GM12878 (cell line): Measurements from ENCODE around the gene IFIT3. TPM values are rescaled to one million over a fixed set of nuclear protein-coding genes. Genes with fewer than 3 reads are reported as not detected.
A peak's percentile ranks its signal among the peaks of the same experiment; 100 is the strongest.

Experiments used
- ATAC-seq: fragments of 200-7000 bp; cut with Tn5 transposase; 3 replicates; pipeline ENCODE4 v1.9.1; 2020; ENCODE audit warnings: mild to moderate bottlenecking, moderate library complexity
- BruUV-seq: library from RNA; stranded (reverse); fragments of 400-500 nt; replicated peaks from 2 replicates; lab custom pipeline; 2021; lab: Mats Ljungman, UMichigan
- CTCF ChIA-PET: fragments of 300-600 bp; sonication (Branson Sonifier 250); formaldehyde crosslinking; extraction: SDS; loops from one replicate; lab custom pipeline; 2021; ENCODE audit warnings: inconsistent platforms; lab: Yijun Ruan, JAX
- POLR2A ChIA-PET: fragments of 350-600 bp; formaldehyde crosslinking; extraction: SDS; loops from one replicate; lab custom pipeline; 2021; ENCODE audit warnings: inconsistent platforms; lab: Charles Lee
- RAD21 ChIA-PET: fragments of 300-600 bp; sonication (Branson Sonifier 250); formaldehyde crosslinking; loops from one replicate; lab custom pipeline; 2023; ENCODE audit warnings: antibody characterized with exemption; ENCODE audit not compliant: unreplicated experiment; lab: Charles Lee
- SMC1A ChIA-PET: fragments of 300-600 bp; sonication (Branson Sonifier 250); formaldehyde crosslinking; loops from one replicate; lab custom pipeline; 2023; ENCODE audit not compliant: unreplicated experiment, uncharacterized antibody; lab: Charles Lee
- DNase-seq: peaks from one replicate; pipeline ENCODE4 v3.0.0-alpha.2; 2011; ENCODE audit warnings: low read depth, low spot score
- FAIRE-seq: peaks from 3 replicates; lab custom pipeline; 2011; peaks lifted over from hg19 to GRCh38; lab: Jason Lieb, UNC
- H2AFZ ChIP-seq: 2 replicates; pipeline ENCODE4 v1.6.0; 2011; ENCODE audit warnings: low read depth, low read length, control low read depth; ENCODE audit not compliant: control insufficient read depth
- H3K27ac ChIP-seq: 2 replicates; pipeline ENCODE4 v1.5.1; 2011; ENCODE audit warnings: control low read depth; ENCODE audit not compliant: control insufficient read depth, insufficient read depth
- H3K27me3 ChIP-seq, 2 experiments: replicated peaks in 1 of 2; 2 replicates each; pipeline versions ENCODE4 v1.6.0 to v1.6.1; 2011; ENCODE audit warnings: low read length in 1 of 2; ENCODE audit not compliant: control insufficient read depth in 2 of 2, insufficient read depth in 2 of 2
- H3K36me3 ChIP-seq, 2 experiments: 2 replicates each; pipeline ENCODE4 v1.5.1; 2011; ENCODE audit warnings: low read length in 1 of 2; ENCODE audit not compliant: control insufficient read depth in 2 of 2, insufficient read depth in 2 of 2
- H3K4me1 ChIP-seq: 2 replicates; pipeline ENCODE4 v1.6.1; 2011; ENCODE audit warnings: mild to moderate bottlenecking, low read length, moderate library complexity, mixed read lengths; ENCODE audit not compliant: control insufficient read depth, insufficient read depth
- H3K4me2 ChIP-seq: 2 replicates; pipeline ENCODE4 v1.6.0; 2011; ENCODE audit warnings: control low read depth; ENCODE audit not compliant: control insufficient read depth, insufficient read depth
- H3K4me3 ChIP-seq: fragments of 200-600 bp; sonication (generic); 2 replicates; pipeline ENCODE4 v1.5.1; 2016
- H3K79me2 ChIP-seq: 2 replicates; pipeline ENCODE4 v1.6.0; 2011; ENCODE audit warnings: low read length; ENCODE audit not compliant: control insufficient read depth, insufficient read depth
- H3K9ac ChIP-seq: 2 replicates; pipeline ENCODE4 v1.8.0; 2011; ENCODE audit warnings: low read length, control low read depth, mixed read lengths; ENCODE audit not compliant: control insufficient read depth, insufficient read depth
- H3K9me3 ChIP-seq: replicated peaks from 3 replicates; pipeline ENCODE4 v1.5.1; 2011; ENCODE audit warnings: mild to moderate bottlenecking, low read length; ENCODE audit not compliant: control insufficient read depth, insufficient read depth
- H4K20me1 ChIP-seq: 2 replicates; pipeline ENCODE4 v1.6.0; 2011; ENCODE audit not compliant: control insufficient read depth, insufficient read depth
- BCL3 ChIP-seq: IDR thresholded peaks from 2 replicates; pipeline ENCODE4 v1.6.1; 2011; ENCODE audit warnings: borderline replicate concordance, low read depth, mild to moderate bottlenecking, moderate library complexity, low read length; ENCODE audit not compliant: insufficient read depth, poor library complexity, severe bottlenecking
- CREM ChIP-seq: IDR thresholded peaks from 2 replicates; pipeline ENCODE4 v1.6.1; 2014; ENCODE audit warnings: antibody characterized with exemption, low read depth
- KLF5 ChIP-seq: fragments of 450-650 bp; IDR thresholded peaks from 2 replicates; pipeline ENCODE4 v1.6.1; 2014; ENCODE audit warnings: mild to moderate bottlenecking; ENCODE audit not compliant: partially characterized antibody
- LARP7 ChIP-seq: fragments of 450-650 bp; IDR thresholded peaks from 2 replicates; pipeline ENCODE4 v1.6.1; 2017; ENCODE audit warnings: mild to moderate bottlenecking
- MAX ChIP-seq: IDR thresholded peaks from 2 replicates; pipeline ENCODE4 v1.6.1; 2012; ENCODE audit warnings: low read depth, low read length, improper control_type of control experiment
- MTA3 ChIP-seq: IDR thresholded peaks from 2 replicates; pipeline ENCODE4 v1.6.1; 2012; ENCODE audit warnings: low read length, inconsistent platforms, borderline replicate concordance
- NFYB ChIP-seq: IDR thresholded peaks from 2 replicates; pipeline ENCODE4 v1.6.1; 2011; ENCODE audit warnings: low read depth, mild to moderate bottlenecking, low read length, improper control_type of control experiment, moderate library complexity; ENCODE audit not compliant: insufficient read depth
- NR2C1 ChIP-seq: fragments of 450-650 bp; IDR thresholded peaks from 2 replicates; pipeline ENCODE4 v1.6.1; 2017; ENCODE audit warnings: antibody characterized with exemption, mild to moderate bottlenecking, moderate library complexity
- POU2F2 ChIP-seq: IDR thresholded peaks from 3 replicates; pipeline ENCODE4 v1.6.1; 2011; ENCODE audit warnings: low read depth, mild to moderate bottlenecking, low read length, borderline replicate concordance
- SMAD5 ChIP-seq: IDR thresholded peaks from 2 replicates; pipeline ENCODE4 v1.6.1; 2016; ENCODE audit warnings: antibody characterized with exemption, low read depth
- SREBF2 ChIP-seq: IDR thresholded peaks from 2 replicates; pipeline ENCODE4 v1.6.1; 2012; ENCODE audit warnings: mild to moderate bottlenecking, low read length
- SRF ChIP-seq, 2 experiments: IDR thresholded peaks; 2 replicates each; pipeline ENCODE4 v1.6.1; 2011; ENCODE audit warnings: low read depth in 2 of 2, low read length in 2 of 2, mild to moderate bottlenecking in 1 of 2, moderate library complexity in 1 of 2
- TCF3 ChIP-seq: IDR thresholded peaks from 2 replicates; pipeline ENCODE4 v1.6.1; 2012; ENCODE audit warnings: low read depth, mild to moderate bottlenecking, low read length, borderline replicate concordance; ENCODE audit not compliant: insufficient read depth
- ZNF274 ChIP-seq: IDR thresholded peaks from one replicate; pipeline ENCODE4 v1.8.0; 2011; ENCODE audit not compliant: insufficient read length, insufficient read depth
- ZNF592 ChIP-seq: fragments of 450-650 bp; IDR thresholded peaks from 2 replicates; pipeline ENCODE4 v1.6.1; 2017; ENCODE audit warnings: mild to moderate bottlenecking, moderate library complexity
- WGBS: methylation state at CpG from one replicate; pipeline ENCODE4 v1.1.6; 2016; ENCODE audit warnings: low lambda C conversion rate; ENCODE audit not compliant: insufficient replicate concordance, insufficient coverage; ENCODE audit errors: missing lambda C conversion rate; 5-methylcytosine and 5-hydroxymethylcytosine counted together
- in situ Hi-C: fragments of 300-500 bp; cut with MboI; formaldehyde crosslinking; loops from 9 replicates; pipeline ENCODE4 v1.14.3; 2018; ENCODE audit warnings: mixed read lengths
- intact Hi-C: fragments of 100-400 bp; cut with micrococcal nuclease; formaldehyde crosslinking; loops from one replicate; pipeline ENCODE4 v1.14.2; 2022; ENCODE audit not compliant: unreplicated experiment
- polyA plus RNA-seq, 11 experiments: library from polyadenylated mRNA; depleted of rRNA in 4 of 11; unstranded in 6 of 11; stranded (reverse) in 5 of 11; fragments of >200 nt; fragmentation: Nextera tagmentation in 4 of 11; fragmentation: Illumina TruSeq in 1 of 11; extraction: Ambion mirVana in 4 of 11; extraction: Trizol in 1 of 11; gene quantifications; 1 replicate in 1 of 11; 2 replicates in 10 of 11; pipeline versions ENCODE4 v1.2.1 to v1.2.3, GENCODE V29; 2011 to 2016; ENCODE audit warnings: inconsistent platforms in 2 of 11, missing spikeins in 2 of 11, low read depth in 1 of 11
- total RNA-seq, 4 experiments: library from RNA; depleted of rRNA in 3 of 4; stranded (reverse); fragments of >200 nt in 3 of 4; fragmentation: Illumina TruSeq in 1 of 4; extraction: Trizol in 1 of 4; gene quantifications; 2 replicates each; pipeline versions ENCODE4 v1.2.1 to v1.2.3, GENCODE V29; 2013 to 2021

The IFIT3 gene
- total and polyA plus RNA-seq, 10 of the 15 experiments (the other 5 are each of a cell fraction or from before 2014, with no cell fraction given), result 27.0 to 70.2 (median 51.1) TPM

- WGBS, result 61% methylated on average over 6 of the region's 6 CpGs
- intact Hi-C loops, result no loop called here
- FAIRE-seq, result no peak
Observed at GRCh38 chr10:89283025-89283935, 44.5 kb upstream of the IFIT3 start.

More at GRCh38 chr10:89283025-89283935, 44.5 kb upstream of the IFIT3 start:
- DNase-seq (no peak), ATAC-seq (0 out of 3 replicates have a peak, but pooled peaks have one; percentile 23)
- Histone ChIP-seq H2AFZ (no peak overlapping the region), H3K9ac (no peak overlapping the region), H3K4me3 (no peak overlapping the region), H3K36me3 (no peaks in the 10 kb centered on the region), H3K9me3 (no peaks in the 10 kb centered on the region; the same call in 2 of the 3 replicates), H3K4me1 (no peaks in the 10 kb centered on the region), H4K20me1 (no peaks in the 10 kb centered on the region), H3K79me2 (no peaks in the 10 kb centered on the region), H3K27me3 (no peaks in the 10 kb centered on the region), H3K4me2 (no peak overlapping the region), H3K27ac (no peak overlapping the region)
- TF ChIP-seq ZNF592, result no peak
- TF ChIP-seq SREBF2, result no peak
- TF ChIP-seq POU2F2, result no peak
- TF ChIP-seq CREM, result no peak
- TF ChIP-seq TCF3, result no peak
- no peak for TF ChIP-seq MTA3
- TF ChIP-seq SMAD5, result no peak
- no peak for TF ChIP-seq NR2C1
- no peak for TF ChIP-seq SRF (IDR thresholded peaks at IDR 0.05; ENCODE audit: low read depth in 2 of 2, low read length in 2 of 2)
- no peak for TF ChIP-seq BCL3
- TF ChIP-seq NFYB, result no peak
- TF ChIP-seq KLF5, result no peak
- TF ChIP-seq MAX, result no peak
- TF ChIP-seq LARP7, result no peak
- TF ChIP-seq ZNF274, result no peak
- RAD21 ChIA-PET, result interaction anchor here (0.6 to 1.2 kb wide), 2 partner anchors 13 to 86 kb away, joined by 3 to 5 read pairs; no protein-coding TSS in a partner anchor
- no TSS peak for BruUV-seq
- in situ Hi-C loops, result no loop called here
- SMC1A ChIA-PET, result interaction anchor here (1.4 kb wide), 2 partner anchors 8 to 85 kb away, joined by 3 to 4 read pairs; no protein-coding TSS in a partner anchor
- POLR2A ChIA-PET, result no interaction called here
- CTCF ChIA-PET, result interaction anchor here (2.4 kb wide), 1 partner anchor 85 kb away, joined by 10 read pairs; no protein-coding TSS in a partner anchor
